HepG2 (cell line): ENCODE measurements around the gene TMEM150C. TPM values are rescaled to one million over a fixed set of nuclear protein-coding genes. Genes with fewer than 3 reads are reported as not detected.

Source experiments
- ATAC-seq: fragments of 200-7000 bp; cut with Tn5 transposase; 3 replicates; pipeline ENCODE4 v1.9.1; 2020; ENCODE audit warnings: mild to moderate bottlenecking, moderate library complexity
- Bru-seq: library from RNA; stranded (reverse); fragments of 400-500 nt; gene quantifications from one replicate; lab custom pipeline; 2021; lab: Mats Ljungman, UMichigan
- BruChase-seq, 2 experiments: library from RNA; stranded (reverse); fragments of 400-500 nt; gene quantifications; one replicate each; lab custom pipeline; 2021; lab: Mats Ljungman, UMichigan
- BruUV-seq: library from RNA; stranded (reverse); fragments of 400-500 nt; replicated peaks from 2 replicates; lab custom pipeline; 2021; lab: Mats Ljungman, UMichigan
- CTCF ChIA-PET: fragments of 300-600 bp; formaldehyde crosslinking; extraction: SDS; loops from one replicate; lab custom pipeline; 2021; ENCODE audit warnings: low total read pairs, inconsistent platforms, low intra/inter-chr PET ratio; lab: Yijun Ruan, JAX
- POLR2A ChIA-PET: fragments of 350-600 bp; sonication (Branson Sonifier 250); formaldehyde crosslinking; loops from one replicate; lab custom pipeline; 2020; ENCODE audit warnings: antibody characterized with exemption, inconsistent platforms; lab: Yijun Ruan, JAX
- DNase-seq: peaks from one replicate; pipeline ENCODE4 v3.0.0-alpha.2; 2015; ENCODE audit warnings: low spot score
- FAIRE-seq: peaks from 3 replicates; lab custom pipeline; 2011; peaks lifted over from hg19 to GRCh38; lab: Jason Lieb, UNC
- H2AFZ ChIP-seq: one replicate; pipeline ENCODE4 v1.6.1; 2011; ENCODE audit warnings: low read length, inconsistent platforms
- H3K27ac ChIP-seq: fragments of 300-600 bp; 3 replicates; pipeline ENCODE4 v1.8.0; 2011; ENCODE audit warnings: mixed run types, mild to moderate bottlenecking, mixed read lengths, low read length, inconsistent platforms; ENCODE audit not compliant: insufficient read depth; ENCODE audit errors: extremely low read length
- H3K27me3 ChIP-seq, 2 experiments: fragments of 200-600 bp in 1 of 2; 2 replicates in 1 of 2; 3 replicates in 1 of 2; pipeline versions ENCODE4 v1.6.0 to v1.8.0; 2011; ENCODE audit warnings: low read length in 2 of 2, mild to moderate bottlenecking in 2 of 2, moderate library complexity in 2 of 2, inconsistent platforms in 1 of 2; ENCODE audit not compliant: insufficient read depth in 2 of 2, control insufficient read depth in 1 of 2
- H3K36me3 ChIP-seq, 2 experiments: fragments of 200-600 bp in 1 of 2; replicated peaks in 1 of 2; 2 replicates in 1 of 2; 3 replicates in 1 of 2; pipeline versions ENCODE4 v1.5.1 to v1.8.0; 2011; ENCODE audit warnings: low read length in 2 of 2, inconsistent platforms in 1 of 2; ENCODE audit not compliant: insufficient read depth in 2 of 2, control insufficient read depth in 1 of 2
- H3K4me1 ChIP-seq: 2 replicates; pipeline ENCODE4 v1.5.1; 2012; ENCODE audit warnings: low read length, inconsistent platforms; ENCODE audit not compliant: insufficient read depth
- H3K4me2 ChIP-seq: 2 replicates; pipeline ENCODE4 v1.6.0; 2011; ENCODE audit warnings: low read depth, low read length, inconsistent platforms
- H3K4me3 ChIP-seq, 3 experiments: fragments of 200-600 bp in 1 of 3; sonication (generic), shearing (Covaris generic) in 1 of 3; replicated peaks in 1 of 3; 2 replicates each; pipeline ENCODE4 v1.5.1; 2011 to 2016; ENCODE audit warnings: low read length in 3 of 3, inconsistent platforms in 2 of 3, low read depth in 2 of 3, mild to moderate bottlenecking in 2 of 3, control low read depth in 1 of 3, mixed read lengths in 1 of 3; ENCODE audit not compliant: insufficient read depth in 1 of 3
- H3K79me2 ChIP-seq: one replicate; pipeline ENCODE4 v1.6.1; 2011; ENCODE audit warnings: low read length, inconsistent platforms; ENCODE audit not compliant: insufficient read depth
- H3K9ac ChIP-seq: 2 replicates; pipeline ENCODE4 v1.6.0; 2011; ENCODE audit warnings: mild to moderate bottlenecking, low read depth, low read length, inconsistent platforms; ENCODE audit not compliant: insufficient read depth
- H3K9me3 ChIP-seq: 2 replicates; pipeline ENCODE4 v1.5.1; 2012; ENCODE audit warnings: mild to moderate bottlenecking, low read length
- H4K20me1 ChIP-seq: 2 replicates; pipeline ENCODE4 v1.6.0; 2011; ENCODE audit warnings: inconsistent platforms, mild to moderate bottlenecking, low read length, moderate library complexity; ENCODE audit not compliant: insufficient read depth
- ARNT2 ChIP-seq: sonication (generic); formaldehyde crosslinking; IDR thresholded peaks from 2 replicates; pipeline ENCODE4 v1.8.0; 2022; ENCODE audit warnings: mild to moderate bottlenecking, low read depth, missing genetic modification reagents, moderate library complexity
- FOXC1 ChIP-seq: sonication (generic); formaldehyde crosslinking; IDR thresholded peaks from 2 replicates; pipeline ENCODE4 v1.8.0; 2022; ENCODE audit warnings: mild to moderate bottlenecking, missing genetic modification reagents, borderline replicate concordance
- GRHL1 ChIP-seq: sonication (generic); formaldehyde crosslinking; conservative IDR thresholded peaks from 2 replicates; pipeline ENCODE4 v1.8.0; 2022; ENCODE audit warnings: missing genetic modification reagents
- SALL1 ChIP-seq: sonication (generic); formaldehyde crosslinking; IDR thresholded peaks from 2 replicates; pipeline ENCODE4 v1.8.0; 2022; ENCODE audit warnings: mild to moderate bottlenecking, missing genetic modification reagents
- THAP11 ChIP-seq: IDR thresholded peaks from 2 replicates; pipeline ENCODE4 v1.6.1; 2016; ENCODE audit warnings: missing biosample characterization, missing genetic modification reagents
- ZFP62 ChIP-seq: sonication (generic); formaldehyde crosslinking; IDR thresholded peaks from 2 replicates; pipeline ENCODE4 v1.4.0; 2020; ENCODE audit warnings: missing genetic modification reagents
- ZFX ChIP-seq: sonication (generic); formaldehyde crosslinking; IDR thresholded peaks from 2 replicates; pipeline ENCODE4 v1.4.0; 2020; ENCODE audit warnings: mild to moderate bottlenecking, low read depth, missing genetic modification reagents, moderate library complexity
- ZNF263 ChIP-seq: sonication (generic); formaldehyde crosslinking; IDR thresholded peaks from 2 replicates; pipeline ENCODE4 v1.4.0; 2020; ENCODE audit warnings: missing genetic modification reagents
- ZNF362 ChIP-seq: sonication (generic); formaldehyde crosslinking; IDR thresholded peaks from 2 replicates; pipeline ENCODE4 v1.4.0; 2020; ENCODE audit warnings: missing genetic modification reagents, mild to moderate bottlenecking, borderline replicate concordance
- ZNF567 ChIP-seq: sonication (generic); formaldehyde crosslinking; IDR thresholded peaks from 2 replicates; pipeline ENCODE4 v1.8.1; 2023; ENCODE audit warnings: mild to moderate bottlenecking, missing genetic modification reagents, borderline replicate concordance
- ZNF703 ChIP-seq: sonication (generic); formaldehyde crosslinking; IDR thresholded peaks from 2 replicates; pipeline ENCODE4 v1.5.1; 2020; ENCODE audit warnings: missing genetic modification reagents, mild to moderate bottlenecking, moderate library complexity, borderline replicate concordance
- ZNF780A ChIP-seq: sonication (generic); formaldehyde crosslinking; IDR thresholded peaks from 2 replicates; pipeline ENCODE4 v1.8.0; 2022; ENCODE audit warnings: mild to moderate bottlenecking, missing genetic modification reagents, moderate library complexity
- ZSCAN20 ChIP-seq: sonication (generic); formaldehyde crosslinking; IDR thresholded peaks from 2 replicates; pipeline ENCODE4 v1.4.0; 2020; ENCODE audit warnings: missing genetic modification reagents, mild to moderate bottlenecking, borderline replicate concordance
- ZZZ3 ChIP-seq: sonication (generic); formaldehyde crosslinking; IDR thresholded peaks from 2 replicates; pipeline ENCODE4 v1.4.0; 2020; ENCODE audit warnings: missing genetic modification reagents, mild to moderate bottlenecking, borderline replicate concordance
- WGBS: methylation state at CpG from one replicate; pipeline ENCODE4 v1.1.6; 2017; ENCODE audit warnings: low lambda C conversion rate; 5-methylcytosine and 5-hydroxymethylcytosine counted together
- in situ Hi-C: cut with HindIII; loops from 2 replicates; pipeline ENCODE4 v1.10.0; 2017; ENCODE audit warnings: low pct_unique_long_range_greater_than_20kb; ENCODE audit not compliant: extremely low pct_ligation_motif_present
- intact Hi-C: fragments of 100-400 bp; cut with micrococcal nuclease; formaldehyde crosslinking; loops from one replicate; pipeline ENCODE4 v1.10.0; 2022; ENCODE audit not compliant: unreplicated experiment
- long read RNA-seq, 2 experiments: library from RNA in 1 of 2; library from polyadenylated mRNA in 1 of 2; stranded (forward) in 1 of 2; unstranded in 1 of 2; transcript quantifications; one replicate each; pipeline ENCODE4 v2.0.0, GENCODE V29; 2019 to 2022
- polyA minus RNA-seq, 3 experiments: library from RNA; depleted of rRNA, polyadenylated mRNA; stranded (reverse); fragments of >200 nt; gene quantifications; 2 replicates each; pipeline ENCODE4 v1.2.3, GENCODE V29; 2011; ENCODE audit warnings: low replicate concordance in 1 of 3
- polyA plus RNA-seq, 8 experiments: library from polyadenylated mRNA; depleted of rRNA in 3 of 8; stranded (reverse) in 7 of 8; unstranded in 1 of 8; fragments of >200 nt; fragmentation: Illumina TruSeq in 4 of 8; extraction: Trizol in 4 of 8; gene quantifications; 2 replicates each; pipeline versions ENCODE4 v1.2.1 to v1.2.3, GENCODE V29; 2011 to 2016; ENCODE audit warnings: low read depth in 4 of 8, missing spikeins in 1 of 8, mixed read lengths in 1 of 8; ENCODE audit not compliant: insufficient read depth in 1 of 8
- total RNA-seq, 5 experiments: library from RNA; depleted of rRNA; stranded (reverse); fragments of >200 nt; fragmentation: Illumina TruSeq; extraction: Trizol; gene quantifications; 2 replicates each; pipeline ENCODE4 v1.2.3, GENCODE V29; 2016; ENCODE audit warnings: low read depth in 1 of 5
- TF ChIP-seq, protein P1 (sequence below): sonication (generic); formaldehyde crosslinking; IDR thresholded peaks from 2 replicates; pipeline ENCODE4 v1.5.0; 2020; ENCODE audit warnings: missing genetic modification reagents

The TMEM150C gene
- total RNA-seq (2016; rRNA removed; fragmentation: Illumina TruSeq; extraction: Trizol) (0.11 and 0.42 TPM in 2 replicates), polyA plus RNA-seq (2011; rRNA removed) (0.24 and 0.33 TPM in 2 replicates), polyA minus RNA-seq (2011; rRNA and poly(A)+ RNA removed; ENCODE audit: low replicate concordance) (0.28 TPM in 1 of 2 replicates, not detected in the other), Bru-seq, nascent RNA (percentile 26 among the genes with signal in this experiment), BruChase-seq, experiment 1, labeled RNA remaining after a 6-hour chase (percentile 16 among the genes with signal in this experiment), BruChase-seq, experiment 2, labeled RNA remaining after a 2-hour chase (percentile 24 among the genes with signal in this experiment)
- not detected in 2 replicates for total RNA-seq (2016; cell fraction: cytosol; rRNA removed; fragmentation: Illumina TruSeq; extraction: Trizol; ENCODE audit: low read depth)
- 0.19 and 0.32 TPM in 2 replicates for total RNA-seq (2016; cell fraction: insoluble cytoplasmic fraction; rRNA removed; fragmentation: Illumina TruSeq; extraction: Trizol)
- total RNA-seq (2016; cell fraction: membrane; rRNA removed; fragmentation: Illumina TruSeq; extraction: Trizol), result 0.12 and 0.14 TPM in 2 replicates
- total RNA-seq (2016; cell fraction: nucleus; rRNA removed; fragmentation: Illumina TruSeq; extraction: Trizol), result 0.47 and 0.84 TPM in 2 replicates
- polyA plus RNA-seq (2011; cell fraction: cytosol; rRNA removed), result 0.21 and 0.37 TPM in 2 replicates
- 0.05 and 0.16 TPM in 2 replicates for polyA plus RNA-seq (2011; cell fraction: nucleus; rRNA removed)
- 0.20 and 0.62 TPM in 2 replicates for polyA plus RNA-seq (2012)
- 0.02 and 0.05 TPM in 2 replicates for polyA plus RNA-seq (2016; cell fraction: cytosol; fragmentation: Illumina TruSeq; extraction: Trizol; ENCODE audit: low read depth)
- polyA plus RNA-seq (2016; cell fraction: insoluble cytoplasmic fraction; fragmentation: Illumina TruSeq; extraction: Trizol; ENCODE audit: low read depth), result 0.15 and 0.23 TPM in 2 replicates
- 0.05 TPM in 1 of 2 replicates, not detected in the other for polyA plus RNA-seq (2016; cell fraction: membrane; fragmentation: Illumina TruSeq; extraction: Trizol; ENCODE audit: low read depth)
- polyA plus RNA-seq (2016; cell fraction: nucleus; fragmentation: Illumina TruSeq; extraction: Trizol; ENCODE audit: insufficient read depth, low read depth), result 0.36 and 0.57 TPM in 2 replicates
- 0.26 TPM in 1 of 2 replicates, not detected in the other for polyA minus RNA-seq (2011; cell fraction: cytosol; rRNA and poly(A)+ RNA removed)
- 0.13 and 0.37 TPM in 2 replicates for polyA minus RNA-seq (2011; cell fraction: nucleus; rRNA and poly(A)+ RNA removed)
- long read RNA-seq, experiment 1, result 0 reads
- long read RNA-seq, experiment 2, result 0 reads

GRCh38 chr4:82561786-82562563 is at the start of gene TMEM150C:
Gene TMEM150C, minus strand, starts transcription at chr4:82561988. Its CDS starts 57,331 bp downstream, at chr4:82504657.
- intact Hi-C loops, result loop anchor here (5.0 kb wide), 1 partner anchor 100 kb away; no protein-coding TSS in a partner anchor
- Histone ChIP-seq H3K4me1 (peaks cover 14% of the 10 kb centered on the region), H3K36me3 (no peaks in the 10 kb centered on the region), H3K4me3 (peak within 1 kb of the TSS; percentile 52 to 76 (median 65)), H3K79me2 (no peaks in the 10 kb centered on the region), H3K27me3 (peaks cover 5 to 29% of the 10 kb centered on the region in 2 experiments; a peak in 3 of 5 replicates), H4K20me1 (no peaks in the 10 kb centered on the region), H3K4me2 (peak within 1 kb of the TSS; percentile 97), H3K9ac (no peak within 1 kb of the TSS), H2AFZ (peak within 1 kb of the TSS; percentile 63), H3K27ac (no peak within 1 kb of the TSS), H3K9me3 (no peaks in the 10 kb centered on the region)
- ChIA-PET POLR2A (no interaction called here), CTCF (no interaction called here)
- under 1% methylated on average over 10 of the region's 62 CpGs for WGBS
- FAIRE-seq, result no peak
- no peak for DNase-seq
- ATAC-seq, result peak; percentile 85
- in situ Hi-C loops, result no loop called here
- BruUV-seq, result no TSS peak
- TF ChIP-seq GRHL1, result no peak
- peak; percentile 27; the same call in 1 of the 2 replicates for TF ChIP-seq ZFX
- TF ChIP-seq ZZZ3 (CRISPR knock-in tag), result no peak
- peak; percentile 53; the same call in 1 of the 2 replicates for TF ChIP-seq ZNF362 (CRISPR knock-in tag)
- TF ChIP-seq ZNF263 (CRISPR knock-in tag), result no peak
- TF ChIP-seq, protein P1, sequence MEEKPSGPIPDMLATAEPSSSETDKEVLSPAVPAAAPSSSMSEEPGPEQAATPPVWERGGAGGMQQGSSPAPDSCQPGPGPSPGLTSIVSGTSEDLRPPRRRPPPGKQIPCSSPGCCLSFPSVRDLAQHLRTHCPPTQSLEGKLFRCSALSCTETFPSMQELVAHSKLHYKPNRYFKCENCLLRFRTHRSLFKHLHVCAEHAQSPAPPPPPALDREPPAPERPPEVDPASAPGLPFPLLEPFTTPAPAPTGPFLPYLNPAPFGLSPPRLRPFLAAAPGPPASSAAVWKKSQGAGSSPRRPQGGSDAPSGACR (CRISPR knock-in tag), result no peak
- no peak for TF ChIP-seq ZFP62 (CRISPR knock-in tag)
- no peak for TF ChIP-seq ARNT2 (CRISPR knock-in tag)
- no peak for TF ChIP-seq ZNF703 (CRISPR knock-in tag)
- peak; percentile 17; the same call in 1 of the 2 replicates for TF ChIP-seq SALL1 (CRISPR knock-in tag)
- no peak for TF ChIP-seq THAP11 (CRISPR knock-in tag)
- no peak for TF ChIP-seq ZNF780A (CRISPR knock-in tag)
- TF ChIP-seq ZNF567 (CRISPR knock-in tag), result no peak
- TF ChIP-seq ZSCAN20 (CRISPR knock-in tag), result no peak
- TF ChIP-seq FOXC1 (CRISPR knock-in tag), result no peak
